SK-N-SH (cell line): ENCODE results near the gene SLC30A2.

Experiments
- EP300 ChIP-seq, 2 experiments: IDR thresholded peaks; 2 replicates each; pipeline versions ENCODE4 v1.4.0 to v1.6.1; 2012; ENCODE audit warnings: borderline replicate concordance in 1 of 2, low read depth in 1 of 2, low read length in 1 of 2
- EZH2phosphoT487 ChIP-seq: fragments of 200-600 bp; sonication (generic); IDR thresholded peaks from 2 replicates; pipeline ENCODE4 v1.6.1; 2017; ENCODE audit warnings: low read depth, mixed run types, mild to moderate bottlenecking, antibody characterized with exemption, moderate library complexity, borderline replicate concordance
- JUND ChIP-seq: IDR thresholded peaks from 2 replicates; pipeline ENCODE4 v1.4.0; 2012
- TEAD4 ChIP-seq: IDR thresholded peaks from 2 replicates; pipeline ENCODE4 v1.4.0; 2012; ENCODE audit warnings: mild to moderate bottlenecking, borderline replicate concordance; ENCODE audit not compliant: insufficient read depth
- YY1 ChIP-seq: IDR thresholded peaks from 2 replicates; pipeline ENCODE4 v1.4.0; 2012; ENCODE audit warnings: low read depth, mild to moderate bottlenecking
- TF ChIP-seq, protein P1 (sequence below): fragments of 200-600 bp; sonication (generic); IDR thresholded peaks from 2 replicates; pipeline ENCODE4 v1.6.1; 2017; ENCODE audit warnings: antibody characterized with exemption, mild to moderate bottlenecking, moderate library complexity

DNA sequence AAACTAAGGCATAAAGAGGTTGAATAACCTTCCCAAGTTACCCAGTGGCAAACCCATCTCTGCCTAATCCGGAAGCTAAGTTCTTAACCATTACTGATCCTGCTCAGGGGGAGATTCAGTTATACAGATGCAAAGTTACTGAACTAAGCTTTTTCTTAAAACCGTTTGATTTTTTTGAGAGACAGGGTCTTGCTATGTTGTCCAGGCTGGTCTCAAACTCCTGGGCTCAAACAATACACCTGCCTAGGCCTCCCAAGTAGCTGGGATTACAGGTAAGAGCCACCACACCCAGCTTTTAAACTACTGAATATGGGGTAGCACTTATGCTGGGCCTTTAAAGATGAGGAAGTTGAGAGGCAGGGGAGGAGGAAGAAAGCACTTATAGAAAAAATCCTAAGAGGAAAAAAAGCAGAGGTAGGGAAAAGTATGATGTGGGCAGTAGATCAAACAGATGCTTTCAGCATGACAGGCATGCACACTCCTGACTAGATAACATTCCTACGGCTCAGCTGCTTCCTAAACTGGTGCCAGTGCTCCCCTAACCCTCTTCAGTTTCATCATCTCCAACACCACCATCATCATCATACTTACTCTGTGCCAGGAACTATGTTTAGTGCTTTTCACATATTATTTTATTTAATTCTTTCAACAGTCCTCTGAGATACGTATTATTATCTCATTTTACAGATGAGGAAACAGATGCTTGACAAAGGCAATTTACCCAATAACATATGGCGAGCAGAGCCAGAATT is 53.8 kb downstream of the SLC30A2 start:
- TF ChIP-seq, protein P1, sequence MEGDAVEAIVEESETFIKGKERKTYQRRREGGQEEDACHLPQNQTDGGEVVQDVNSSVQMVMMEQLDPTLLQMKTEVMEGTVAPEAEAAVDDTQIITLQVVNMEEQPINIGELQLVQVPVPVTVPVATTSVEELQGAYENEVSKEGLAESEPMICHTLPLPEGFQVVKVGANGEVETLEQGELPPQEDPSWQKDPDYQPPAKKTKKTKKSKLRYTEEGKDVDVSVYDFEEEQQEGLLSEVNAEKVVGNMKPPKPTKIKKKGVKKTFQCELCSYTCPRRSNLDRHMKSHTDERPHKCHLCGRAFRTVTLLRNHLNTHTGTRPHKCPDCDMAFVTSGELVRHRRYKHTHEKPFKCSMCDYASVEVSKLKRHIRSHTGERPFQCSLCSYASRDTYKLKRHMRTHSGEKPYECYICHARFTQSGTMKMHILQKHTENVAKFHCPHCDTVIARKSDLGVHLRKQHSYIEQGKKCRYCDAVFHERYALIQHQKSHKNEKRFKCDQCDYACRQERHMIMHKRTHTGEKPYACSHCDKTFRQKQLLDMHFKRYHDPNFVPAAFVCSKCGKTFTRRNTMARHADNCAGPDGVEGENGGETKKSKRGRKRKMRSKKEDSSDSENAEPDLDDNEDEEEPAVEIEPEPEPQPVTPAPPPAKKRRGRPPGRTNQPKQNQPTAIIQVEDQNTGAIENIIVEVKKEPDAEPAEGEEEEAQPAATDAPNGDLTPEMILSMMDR, result no peak
- TF ChIP-seq JUND (no peak), YY1 (no peak), EP300 (IDR thresholded peaks at IDR 0.05; ENCODE audit: borderline replicate concordance in 1 of 2, low read depth in 1 of 2, low read length in 1 of 2) (no peak), EZH2phosphoT487 (no peak), TEAD4 (no peak)
